Stimulated activated CD4-positive, alpha-beta T cell treated with anti-CD3 and anti-CD28 coated beads, Interleukin-15, amount 100 ng/mL, for 48 hours (primary cell): ENCODE measurements around the gene SERPINA12.
A peak's percentile ranks its signal among the peaks of the same experiment; 100 is the strongest.
"Not testable (repeated sequence)": the region's sequence is repeated elsewhere in the genome, so short reads cannot be mapped to it uniquely, and the experiment has no call there.

Source experiments
- DNase-seq, 2 donors: peaks; one replicate each; pipeline ENCODE4 v3.0.0-alpha.2; 2020; ENCODE audit warnings: low read depth in 2 of 2

The SERPINA12 gene

DNA sequence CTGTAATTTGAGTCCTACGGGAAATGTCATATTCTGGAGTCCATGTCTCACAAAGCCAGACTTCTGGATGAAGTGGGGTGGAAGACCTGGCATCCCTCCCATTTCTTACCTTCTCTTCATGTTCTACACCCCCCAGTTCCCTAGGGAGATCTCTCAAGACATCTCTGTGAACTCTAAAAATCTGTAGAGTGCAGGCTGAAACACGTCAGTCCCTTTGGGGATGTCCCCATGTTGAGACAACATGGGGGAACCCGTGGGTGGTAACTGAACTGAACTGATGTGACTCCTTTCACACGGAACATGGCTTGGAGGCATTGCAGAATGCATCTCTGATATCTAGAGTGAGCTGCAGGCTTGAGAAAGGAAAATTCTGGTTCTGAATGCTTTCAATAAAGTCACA is 15.2 kb downstream of the SERPINA12 start:
- DNase-seq: no peak

DNA sequence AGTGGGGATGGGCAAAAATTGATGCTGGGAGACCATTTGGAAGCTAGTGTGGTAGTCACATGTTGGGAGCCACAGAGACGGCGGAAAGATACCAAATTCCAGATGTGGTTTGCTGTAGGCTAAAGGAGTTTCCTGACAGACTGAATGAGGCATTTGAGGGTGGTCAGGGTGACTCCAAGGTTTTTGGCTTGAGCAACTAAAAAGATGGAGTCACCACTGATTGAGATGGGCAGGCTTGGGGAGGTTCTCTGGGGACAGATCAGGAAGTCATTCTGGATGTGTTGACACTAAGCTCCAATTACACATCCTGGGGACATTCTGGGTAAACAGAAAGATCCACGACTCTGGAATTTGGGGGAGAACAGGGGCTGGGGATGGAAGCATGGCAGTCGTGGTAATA is 17.8 kb downstream of the SERPINA12 start:
- no peak for DNase-seq

DNA sequence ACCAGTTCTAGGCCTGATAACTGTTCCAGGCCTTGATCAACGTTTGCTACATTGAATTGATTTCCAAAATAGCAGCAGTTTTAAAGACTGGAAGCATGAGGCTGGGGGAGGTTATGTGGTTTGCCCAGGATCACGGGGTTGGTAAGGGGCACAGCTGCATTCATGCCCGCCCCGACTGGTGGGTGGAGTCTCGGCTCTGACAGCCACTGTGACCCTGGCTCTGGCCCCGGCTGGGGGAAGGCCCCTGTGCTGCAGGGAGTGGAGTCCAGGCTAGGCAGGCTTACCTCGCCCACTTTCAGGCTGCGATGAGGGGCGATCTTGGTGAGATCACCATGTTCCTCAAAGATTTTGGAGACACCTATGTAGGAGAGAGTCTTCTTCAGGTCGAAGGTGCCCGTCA is 19.9 kb downstream of the SERPINA12 start:
- DNase-seq: no peak

DNA sequence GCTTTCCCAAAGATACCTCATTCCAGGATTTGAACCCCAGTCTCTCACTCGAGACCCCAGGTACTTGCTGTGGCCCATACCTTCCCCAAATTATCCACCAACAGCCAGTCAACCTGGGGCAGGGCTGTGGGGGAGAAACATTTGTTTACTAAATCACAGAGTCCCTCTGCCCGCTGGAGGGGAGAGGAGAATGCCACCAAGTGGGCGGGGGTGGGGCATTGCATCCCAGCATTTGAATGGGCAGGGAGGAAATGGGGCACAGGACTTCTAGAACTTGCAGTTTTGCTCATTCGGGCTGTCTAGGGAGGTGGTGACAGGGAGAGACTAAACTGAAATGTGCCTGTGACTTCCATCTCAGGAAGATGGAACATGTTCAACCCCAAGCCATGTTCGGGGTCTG is 22.4 kb downstream of the SERPINA12 start:
- DNase-seq: no peak

DNA sequence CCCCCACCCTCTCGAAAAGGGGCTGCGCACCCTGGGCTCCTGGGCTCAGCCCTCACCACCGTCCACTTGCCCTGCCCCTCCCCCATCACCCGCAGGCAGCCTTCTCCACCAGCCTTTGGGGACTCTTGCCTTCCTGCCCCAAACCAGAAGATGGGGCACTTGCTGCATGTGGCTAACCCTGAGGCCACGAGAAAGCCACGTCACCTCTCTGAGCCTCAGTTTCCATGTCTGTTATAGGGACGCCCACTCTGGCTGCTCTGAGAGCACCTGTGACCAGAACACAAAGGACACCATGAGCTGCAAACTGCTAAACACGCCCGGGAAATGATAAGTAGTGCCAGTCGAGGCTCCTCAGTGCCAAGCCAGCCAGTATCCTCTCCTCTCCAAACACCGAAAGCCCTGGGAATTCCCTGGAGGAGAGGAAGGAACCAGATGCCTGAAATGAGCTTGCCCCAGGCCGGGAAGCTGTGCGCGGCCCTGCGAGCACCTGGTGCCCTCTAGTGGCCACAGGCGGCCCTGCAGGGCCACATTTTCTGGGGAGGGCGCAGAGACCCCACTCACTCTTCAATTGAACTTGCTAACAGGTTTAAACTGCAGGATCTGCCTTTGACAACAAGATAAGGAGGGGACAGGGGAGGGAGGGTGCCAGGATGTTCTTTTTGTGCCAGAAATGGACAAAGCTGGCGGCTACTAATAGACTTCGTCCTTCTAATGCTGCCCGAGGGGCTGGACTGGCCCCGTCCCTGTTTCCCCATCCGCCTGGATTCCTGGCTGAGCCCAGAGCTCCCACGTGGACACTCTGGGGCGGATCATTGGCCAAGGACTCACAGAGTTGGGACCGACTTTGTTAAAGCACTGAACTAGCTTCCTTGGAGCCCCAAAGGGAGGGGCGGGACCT is 23.1 kb downstream of the SERPINA12 start:
- peak in 1 of 2 donors; percentile 17 for DNase-seq

DNA sequence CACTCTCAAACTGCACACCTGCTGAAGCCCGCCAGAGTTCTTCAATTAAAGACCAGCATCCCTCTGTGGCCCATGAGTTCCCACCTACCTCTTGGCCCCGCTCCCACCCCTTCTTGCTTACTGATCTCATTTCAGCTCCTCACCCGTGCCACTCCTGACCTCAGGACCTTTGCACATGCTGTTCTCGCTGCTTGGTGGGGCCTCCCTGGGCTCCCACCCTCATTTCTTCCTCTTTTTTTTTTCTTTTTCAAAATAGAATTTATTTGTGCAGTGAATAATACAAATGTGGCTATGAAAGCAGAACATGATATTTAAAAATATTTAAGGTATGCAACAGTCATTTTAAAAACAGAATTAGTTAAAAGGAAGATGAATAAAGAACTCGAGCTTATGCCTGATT is 24.8 kb downstream of the SERPINA12 start:
- no peak for DNase-seq

DNA sequence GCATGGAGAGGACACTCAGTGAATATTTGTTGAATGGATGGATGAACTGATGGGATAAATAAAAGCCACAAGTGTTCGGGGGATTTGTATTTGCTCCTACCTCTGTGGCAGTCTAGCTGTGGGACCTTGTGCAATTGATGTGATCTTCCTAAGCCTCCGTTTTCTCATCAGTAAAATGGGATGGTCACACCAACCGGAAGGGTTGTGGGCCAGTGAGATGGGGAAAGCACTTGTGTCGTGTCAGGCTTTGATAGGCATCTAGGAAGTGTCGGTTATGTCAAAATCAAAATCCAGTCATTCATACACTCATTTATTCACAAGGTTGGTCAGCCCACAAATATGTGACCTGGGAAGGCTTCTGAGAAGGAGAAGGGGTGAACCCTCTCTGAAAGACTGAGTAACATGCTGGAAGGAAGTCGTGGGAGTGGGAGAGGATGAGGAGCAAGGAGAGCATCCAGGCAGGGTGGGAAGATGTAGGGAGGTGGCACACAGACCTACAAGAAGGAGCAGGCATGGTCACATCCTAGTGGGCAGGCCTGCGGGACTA is 25.5 kb downstream of the SERPINA12 start:
- DNase-seq: no peak

DNA sequence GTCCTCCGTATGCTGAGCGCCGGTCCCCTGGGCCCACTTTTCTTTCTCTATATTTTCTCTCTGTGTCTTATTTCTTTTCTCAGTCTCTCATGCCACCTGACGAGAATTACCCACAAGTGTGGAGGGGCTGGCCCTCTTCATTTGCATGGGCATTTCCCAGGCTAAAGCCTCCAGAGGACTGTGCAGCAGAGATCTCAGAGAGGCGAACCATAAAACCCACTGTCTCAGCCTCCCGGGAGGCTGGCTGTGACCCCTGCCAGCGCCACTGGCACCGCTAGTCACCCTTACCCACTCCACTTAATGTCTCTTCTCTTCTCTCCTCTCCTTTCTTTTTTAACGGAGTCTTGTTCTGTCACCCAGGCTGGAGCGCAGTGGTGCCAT is 26.2 kb downstream of the SERPINA12 start:
- DNase-seq: no peak

DNA sequence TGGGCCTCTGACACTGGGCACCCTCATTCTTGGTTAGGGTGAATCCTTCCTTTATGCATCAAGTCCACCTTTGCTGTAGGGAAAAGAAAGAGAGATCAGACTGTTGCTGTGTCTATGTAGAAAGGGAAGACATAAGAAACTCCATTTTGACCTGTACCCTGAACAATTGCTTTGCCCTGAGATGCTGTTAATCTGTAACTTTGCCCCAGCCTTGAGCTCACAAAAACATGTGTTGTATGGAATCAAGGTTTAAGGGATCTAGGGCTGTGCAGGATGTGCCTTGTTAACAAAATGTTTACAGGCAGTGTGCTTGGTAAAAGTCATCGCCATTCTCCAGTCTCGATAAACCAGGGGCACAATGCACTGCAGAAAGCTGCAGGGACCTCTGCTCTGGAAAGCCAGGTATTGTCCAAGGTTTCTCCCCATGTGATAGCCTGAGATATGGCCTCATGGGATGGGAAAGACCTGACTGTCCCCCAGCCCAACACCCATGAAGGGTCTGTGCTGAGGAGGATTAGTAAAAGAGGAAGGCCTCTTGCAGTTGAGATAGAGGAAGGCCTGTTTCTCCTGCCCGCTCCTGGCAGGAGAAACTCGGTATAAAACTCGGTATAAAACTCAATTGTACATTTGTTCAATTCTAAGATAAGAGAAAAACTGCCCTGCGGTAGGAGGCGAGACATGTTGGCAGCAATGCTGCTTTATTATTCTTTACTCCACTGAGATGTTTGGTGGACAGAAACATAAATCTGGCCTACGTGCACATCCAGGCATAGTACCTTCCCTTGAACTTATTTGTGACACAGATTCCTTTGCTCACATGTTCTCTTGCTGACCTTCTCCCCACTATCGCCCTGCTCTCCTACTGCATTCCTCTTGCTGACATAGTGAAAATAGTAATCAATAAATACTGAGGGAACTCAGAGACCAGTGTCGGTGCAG is 26.9 kb downstream of the SERPINA12 start:
- DNase-seq: not testable (repeated sequence)

DNA sequence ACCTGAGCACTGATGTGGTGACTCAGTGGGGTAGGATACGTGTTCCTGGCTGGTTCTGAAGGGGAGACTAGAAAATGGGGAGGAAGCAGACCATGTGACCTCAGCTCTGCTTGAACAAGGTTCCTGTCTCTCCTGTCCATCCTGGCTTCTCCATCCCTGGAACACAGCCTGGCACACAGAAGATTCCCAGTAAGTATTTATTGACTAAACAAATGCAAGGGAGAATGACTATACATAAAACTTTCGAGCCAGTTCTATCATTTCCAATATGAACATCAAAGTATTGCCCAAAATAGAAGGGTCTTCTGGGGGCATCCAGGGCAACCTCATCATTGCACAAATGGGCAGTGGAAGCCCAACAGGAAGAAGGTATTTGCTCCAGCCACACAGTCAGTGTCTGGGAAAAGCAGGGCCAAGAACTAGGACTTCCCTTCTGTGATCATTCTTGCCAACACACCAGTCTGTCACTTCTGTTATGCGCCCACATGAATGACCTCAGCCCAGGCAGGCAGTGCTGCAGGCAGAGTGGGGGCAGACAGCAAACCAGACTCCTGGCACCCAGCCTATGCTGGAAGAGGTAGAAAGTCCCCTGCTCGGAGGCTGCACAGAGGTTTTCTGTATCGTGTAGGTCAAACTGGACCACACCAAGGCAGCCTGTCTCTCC is 27.7 kb downstream of the SERPINA12 start:
- no peak for DNase-seq

DNA sequence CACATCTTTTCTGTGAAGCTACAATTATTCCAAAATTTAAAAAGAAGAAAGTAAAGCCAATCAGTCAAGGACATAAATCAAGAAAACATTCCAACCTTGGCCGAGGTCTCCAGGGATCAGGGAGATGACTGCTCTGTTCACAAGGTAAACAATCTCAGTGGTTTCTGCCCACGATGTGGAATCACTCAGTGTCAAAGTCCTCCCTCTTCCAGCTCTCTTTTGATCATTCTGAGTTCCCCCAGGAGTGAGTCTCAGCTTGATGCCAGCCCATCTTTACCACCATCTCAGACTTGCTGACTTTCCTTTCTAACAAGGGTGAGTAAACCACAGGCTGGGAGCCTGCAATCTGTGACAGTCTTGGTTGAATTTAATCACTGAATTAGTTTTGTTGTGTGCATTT is 28.5 kb downstream of the SERPINA12 start:
- no peak for DNase-seq

DNA sequence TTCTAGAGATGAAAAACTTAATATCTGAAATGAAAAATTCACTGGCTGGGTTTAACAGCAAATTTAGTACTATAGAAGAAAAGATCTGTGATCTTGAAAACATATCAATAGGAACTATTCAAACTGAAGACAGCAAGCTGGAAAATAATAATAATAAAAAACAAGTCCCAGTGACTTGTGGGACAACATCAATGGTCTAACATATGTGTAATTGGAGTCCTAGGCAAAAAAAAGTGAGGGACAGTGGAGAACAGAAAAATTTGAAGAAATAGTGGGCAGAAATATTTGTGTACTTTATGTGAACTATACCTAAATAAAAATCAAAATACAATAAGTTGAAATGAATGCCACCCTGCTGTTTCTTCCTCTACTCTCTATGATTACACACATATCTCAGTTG is 30.8 kb downstream of the SERPINA12 start:
- no peak for DNase-seq

DNA sequence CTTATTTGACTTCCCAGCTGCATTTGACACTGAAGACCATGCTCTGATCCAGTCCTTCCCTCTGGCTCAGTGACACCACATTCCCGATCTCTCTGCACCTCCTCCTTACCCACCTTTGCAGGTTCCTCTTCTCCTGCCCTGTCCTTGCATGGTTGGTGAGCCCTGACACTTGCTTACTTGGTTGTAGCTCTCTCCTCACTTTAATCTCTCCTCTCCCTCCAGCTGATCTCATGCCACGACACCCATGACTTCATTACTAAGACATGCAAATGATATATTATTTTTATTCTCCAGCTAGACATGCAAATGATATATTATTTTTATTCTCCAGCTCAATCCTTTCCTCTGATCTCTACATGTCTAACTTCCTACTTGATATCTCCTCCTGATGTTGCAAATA is 33.2 kb downstream of the SERPINA12 start, which contains the start of gene SERPINA9:
TSS of gene SERPINA9 (minus strand) at position 175 of the 400 bp plus-strand sequence. CDS start 6,357 bp downstream, outside the sequence.
- no peak for DNase-seq

DNA sequence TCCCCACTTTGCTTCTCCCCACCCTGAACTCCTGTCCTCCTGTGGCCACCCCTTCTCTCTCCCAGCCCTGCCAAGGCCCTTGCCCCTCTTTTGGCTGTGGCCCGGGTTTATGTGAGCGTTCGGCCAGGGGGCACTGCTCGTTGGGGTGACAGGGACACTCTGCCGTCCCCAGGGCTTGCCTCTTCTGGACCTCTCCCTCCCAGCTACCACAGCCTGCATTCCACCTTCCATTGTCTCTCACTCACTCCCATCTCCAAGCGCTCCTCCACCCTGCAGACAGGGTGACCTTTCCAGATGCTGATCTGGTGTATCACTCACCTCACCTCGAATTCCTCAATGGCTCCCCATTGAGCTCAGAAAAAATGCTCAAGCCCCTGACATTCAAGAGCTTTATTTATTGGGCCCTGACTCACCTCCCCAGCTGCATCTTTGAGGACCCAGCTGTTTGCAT is 34.7 kb downstream of the SERPINA12 start:
- no peak for DNase-seq

DNA sequence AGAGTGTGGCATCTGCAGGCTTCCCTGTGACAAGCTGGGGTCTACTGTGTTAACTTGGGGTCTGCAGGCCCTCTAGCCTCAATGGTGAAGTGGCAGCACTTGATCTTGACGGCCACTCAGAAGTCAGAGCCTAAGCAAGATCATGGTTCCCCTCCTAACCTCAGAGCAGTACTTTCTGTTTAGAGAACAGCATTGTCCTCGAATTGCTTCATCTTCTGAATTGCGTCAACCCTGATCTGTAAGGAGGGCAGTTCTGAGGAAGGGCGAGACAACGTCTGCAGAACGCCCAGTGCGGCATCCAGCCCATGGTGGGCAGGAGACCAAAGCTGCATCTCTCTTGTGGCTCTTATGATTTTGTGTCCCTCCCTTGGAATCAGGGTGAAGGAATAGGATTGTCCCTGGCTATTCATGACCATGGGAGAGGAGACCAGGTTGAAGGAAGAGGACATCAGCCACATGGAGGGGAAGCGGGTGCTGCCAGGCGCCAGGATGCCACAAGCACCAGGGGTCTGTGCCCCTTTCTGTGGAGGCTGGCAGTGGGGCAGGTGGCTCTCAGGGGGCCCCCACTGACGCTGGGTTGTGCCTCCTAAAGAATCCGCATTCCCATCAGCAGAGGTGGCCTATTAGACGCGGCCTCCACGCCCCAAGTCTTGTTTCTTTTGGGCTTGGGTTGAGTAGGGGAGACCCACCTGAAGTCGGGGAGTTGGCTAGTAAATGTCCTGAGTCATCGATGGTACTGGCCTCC is 35.4 kb downstream of the SERPINA12 start:
- no peak for DNase-seq

DNA sequence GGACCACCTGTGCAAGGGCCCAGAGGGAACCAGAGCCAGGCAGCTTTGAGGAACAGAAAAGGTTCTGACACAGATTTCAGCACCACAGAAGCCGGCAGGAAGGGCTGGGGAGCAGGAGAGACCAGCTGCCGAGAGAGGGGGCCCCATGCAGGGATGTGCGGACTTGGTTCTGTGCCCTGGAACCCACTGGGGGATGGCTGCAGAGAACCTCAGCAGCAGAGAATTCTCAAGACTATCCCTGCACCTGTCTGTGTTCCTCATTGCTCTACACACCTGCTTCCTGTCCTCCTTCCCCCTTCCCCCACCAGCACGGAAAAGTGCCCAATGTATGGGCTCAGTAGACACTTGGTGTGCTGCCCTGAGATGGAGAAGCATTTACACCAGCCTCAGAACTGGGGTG is 36.4 kb downstream of the SERPINA12 start:
- DNase-seq: no peak

DNA sequence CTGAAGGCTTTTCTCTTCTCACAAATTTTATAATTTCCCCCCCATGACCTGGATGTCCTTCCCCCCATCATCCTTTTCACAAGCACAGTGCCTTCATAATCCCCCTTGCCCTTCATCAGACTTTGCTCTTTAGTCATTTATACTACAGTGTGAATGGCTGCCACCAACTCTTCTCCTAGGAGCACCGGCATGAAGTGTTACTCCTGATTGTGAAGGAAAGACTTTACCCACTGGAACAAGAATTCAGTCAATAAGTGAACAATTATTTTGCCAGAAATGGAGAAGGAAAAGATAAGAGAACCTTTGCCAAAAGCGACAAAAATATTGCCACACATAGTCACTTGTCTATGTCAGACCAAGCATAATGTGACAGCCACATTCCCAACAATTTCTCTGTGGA is 38.2 kb downstream of the SERPINA12 start:
- no peak for DNase-seq

DNA sequence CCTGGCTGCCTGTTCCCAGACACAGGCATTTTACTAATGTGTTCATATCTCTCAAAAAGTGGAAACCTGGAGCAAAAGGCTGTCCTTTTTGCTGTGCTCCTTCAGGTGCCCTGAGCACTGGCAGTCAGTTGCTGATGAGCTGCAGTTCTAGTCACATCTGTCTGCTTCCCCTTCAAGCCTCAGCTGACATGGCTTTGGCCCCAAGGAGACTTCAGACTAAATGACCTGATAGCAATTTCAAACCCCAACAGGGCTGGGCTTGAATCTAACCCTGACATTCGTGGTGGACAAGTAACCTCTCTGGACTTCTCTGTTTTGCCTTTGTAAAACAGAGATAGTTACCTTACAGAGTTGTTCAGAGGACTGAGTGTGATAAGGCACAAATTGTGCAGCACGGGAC is 39.0 kb downstream of the SERPINA12 start:
- DNase-seq: no peak

DNA sequence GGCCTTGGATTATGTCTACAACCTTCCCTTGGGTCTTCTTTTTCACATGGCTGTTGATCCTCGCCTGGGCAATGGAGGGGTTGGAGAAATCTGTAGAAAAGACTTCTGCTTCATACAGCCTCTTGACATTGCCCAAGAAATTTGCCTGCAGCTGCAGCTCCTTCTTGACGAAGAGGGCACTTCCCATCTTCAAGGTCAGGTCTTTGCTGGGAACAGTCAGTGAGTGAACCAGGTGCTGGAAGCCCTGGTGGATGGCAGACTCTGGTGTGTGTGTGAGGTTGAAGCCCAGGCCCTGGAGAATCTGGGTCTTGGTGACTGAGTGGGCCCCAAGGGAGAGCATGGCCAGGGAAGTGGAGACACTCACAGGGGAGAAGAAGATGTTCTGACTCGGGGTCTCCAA is 40.0 kb downstream of the SERPINA12 start:
- DNase-seq: no peak

DNA sequence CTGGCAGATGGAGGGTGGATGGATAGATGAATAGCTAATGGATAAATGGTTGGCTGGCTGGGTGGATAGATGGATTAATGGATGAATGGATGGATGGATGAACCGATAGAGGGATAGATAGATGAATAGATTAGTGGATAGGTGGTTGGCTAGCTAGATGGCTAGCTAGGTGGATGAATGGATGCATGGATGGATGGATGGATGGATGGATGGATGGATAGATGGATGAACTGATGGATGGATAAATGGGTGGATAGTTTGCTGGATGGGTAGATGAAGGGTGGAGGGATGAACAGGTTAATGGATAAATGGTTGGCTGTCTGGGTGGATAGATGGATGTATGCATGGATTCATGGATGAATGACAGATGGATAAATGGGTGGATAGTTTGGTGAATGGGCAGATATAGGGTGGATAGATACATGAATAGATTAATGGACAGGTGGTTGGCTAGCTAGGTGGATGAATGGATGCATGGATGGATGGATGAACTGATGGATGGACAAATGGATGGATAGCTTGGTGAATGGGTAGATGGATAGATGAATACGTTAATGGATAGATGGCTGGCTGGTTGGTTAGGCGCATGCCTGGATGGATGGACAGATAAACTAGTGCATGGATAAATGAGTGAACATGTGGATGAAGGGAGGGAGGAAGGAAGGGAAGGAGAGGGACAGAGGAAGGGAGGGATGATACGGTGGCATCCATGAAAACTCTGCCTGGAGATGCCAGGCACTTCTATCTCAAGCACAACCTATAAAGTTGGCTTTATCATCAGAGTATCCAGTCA is 41.3 kb downstream of the SERPINA12 start:
- no peak for DNase-seq
